HCT116 (cell line): ENCODE results near the gene KCNAB2. TPM values are rescaled to one million over a fixed set of nuclear protein-coding genes. Genes with fewer than 3 reads are reported as not detected.

ENCODE experiments used
- ATAC-seq: fragments of 200-7000 bp; cut with Tn5 transposase; 2 replicates; pipeline ENCODE4 v1.9.1; 2020; ENCODE audit warnings: mild to moderate bottlenecking, moderate library complexity
- BruUV-seq: library from RNA; stranded (reverse); fragments of 400-500 nt; replicated peaks from 2 replicates; lab custom pipeline; 2021; lab: Mats Ljungman, UMichigan
- CTCF ChIA-PET: fragments of 300-600 bp; sonication (Branson Sonifier 250); formaldehyde crosslinking; loops from one replicate; lab custom pipeline; 2021; ENCODE audit warnings: antibody characterized with exemption; lab: Charles Lee
- POLR2A ChIA-PET: fragments of 300-600, 350-600 bp; sonication (Branson Sonifier 250); formaldehyde crosslinking; loops from one replicate; lab custom pipeline; 2021; ENCODE audit warnings: antibody characterized with exemption; lab: Charles Lee
- RAD21 ChIA-PET, 2 experiments: fragments of 300-600 bp; sonication (Branson Sonifier 250); formaldehyde crosslinking; loops; one replicate each; lab custom pipeline; 2023; ENCODE audit warnings: low total read pairs in 2 of 2; ENCODE audit not compliant: uncharacterized antibody in 2 of 2, unreplicated experiment in 2 of 2, low non-redundant PET in 1 of 2; lab: Charles Lee
- DNase-seq: peaks from one replicate; pipeline ENCODE4 v3.0.0-alpha.2; 2010; ENCODE audit warnings: low read depth, low spot score
- H2AFZ ChIP-seq: fragments of 200-600 bp; shearing (Covaris generic), sonication (generic); 2 replicates; pipeline ENCODE4 v1.6.1; 2017; ENCODE audit warnings: low read depth, mixed run types, mixed read lengths, antibody characterized with exemption, low read length; ENCODE audit not compliant: poor library complexity, severe bottlenecking
- H3K27ac ChIP-seq: 2 replicates; pipeline ENCODE4 v1.5.1; 2012; ENCODE audit warnings: low read depth, low read length
- H3K27me3 ChIP-seq: fragments of 200-600 bp; sonication (generic); 2 replicates; pipeline ENCODE4 v1.6.1; 2016; ENCODE audit warnings: mixed run types, low read length, mixed read lengths; ENCODE audit not compliant: insufficient read depth
- H3K36me3 ChIP-seq, 2 experiments: fragments of 200-500 bp in 1 of 2; fragments of 200-600 bp in 1 of 2; sonication (Bioruptor generic) in 1 of 2; sonication (generic) in 1 of 2; 2 replicates each; pipeline versions ENCODE4 v1.5.1 to v1.6.1; 2014 to 2016; ENCODE audit warnings: low read length in 2 of 2, inconsistent platforms in 1 of 2, mixed read lengths in 1 of 2, mixed run types in 1 of 2; ENCODE audit not compliant: insufficient read depth in 2 of 2, control insufficient read depth in 1 of 2
- H3K4me1 ChIP-seq, 2 experiments: fragments of 200-600 bp in 1 of 2; sonication (generic) in 1 of 2; 2 replicates each; pipeline versions ENCODE4 v1.5.1 to v1.6.1; 2012 to 2017; ENCODE audit warnings: low read length in 2 of 2, inconsistent platforms in 1 of 2, mild to moderate bottlenecking in 1 of 2, mixed read lengths in 1 of 2, mixed run types in 1 of 2, moderate library complexity in 1 of 2; ENCODE audit not compliant: insufficient read depth in 2 of 2, control insufficient read depth in 1 of 2
- H3K4me2 ChIP-seq: fragments of 200-600 bp; sonication (generic); 2 replicates; pipeline ENCODE4 v1.6.1; 2017; ENCODE audit warnings: mixed run types, low read length, mixed read lengths
- H3K4me3 ChIP-seq, 2 experiments: fragments of 200-600 bp in 1 of 2; sonication (generic) in 1 of 2; replicated peaks in 1 of 2; 2 replicates each; pipeline ENCODE4 v1.5.1; 2011 to 2016; ENCODE audit warnings: low read length in 2 of 2, control low read depth in 1 of 2, low read depth in 1 of 2, mild to moderate bottlenecking in 1 of 2, mixed read lengths in 1 of 2, mixed run types in 1 of 2
- H3K79me2 ChIP-seq: fragments of 200-600 bp; sonication (generic); 2 replicates; pipeline ENCODE4 v1.6.1; 2017; ENCODE audit warnings: mild to moderate bottlenecking, mixed run types, low read length, moderate library complexity, mixed read lengths; ENCODE audit not compliant: insufficient read depth
- H3K9ac ChIP-seq: fragments of 200-600 bp; sonication (generic); 2 replicates; pipeline ENCODE4 v1.6.1; 2016; ENCODE audit warnings: low read length, mixed read lengths
- H3K9me2 ChIP-seq: fragments of 200-600 bp; sonication (generic), shearing (Covaris generic); 2 replicates; pipeline ENCODE4 v1.6.1; 2017; ENCODE audit warnings: mixed run types, mild to moderate bottlenecking, moderate library complexity; ENCODE audit not compliant: insufficient read depth
- H3K9me3 ChIP-seq, 2 experiments: fragments of 200-500 bp in 1 of 2; fragments of 200-600 bp in 1 of 2; sonication (Bioruptor generic) in 1 of 2; sonication (generic) in 1 of 2; 2 replicates each; pipeline ENCODE4 v1.6.1; 2014 to 2017; ENCODE audit warnings: low read length in 2 of 2, mixed read lengths in 2 of 2, inconsistent platforms in 1 of 2, low read depth in 1 of 2, mild to moderate bottlenecking in 1 of 2, mixed run types in 1 of 2, moderate library complexity in 1 of 2; ENCODE audit not compliant: control insufficient read depth in 1 of 2, insufficient read depth in 1 of 2
- H4K20me1 ChIP-seq: fragments of 200-600 bp; sonication (generic), shearing (Covaris generic); 2 replicates; pipeline ENCODE4 v1.6.1; 2017; ENCODE audit warnings: mixed run types, mild to moderate bottlenecking, moderate library complexity; ENCODE audit not compliant: insufficient read depth
- CBX3 ChIP-seq: IDR thresholded peaks from 2 replicates; pipeline ENCODE4 v1.6.1; 2012; ENCODE audit warnings: low read depth
- CEBPB ChIP-seq: IDR thresholded peaks from 2 replicates; pipeline ENCODE4 v1.6.1; 2012; ENCODE audit warnings: low read depth
- EGR1 ChIP-seq: IDR thresholded peaks from 2 replicates; pipeline ENCODE4 v1.6.1; 2012; ENCODE audit warnings: low read depth
- ELF1 ChIP-seq: IDR thresholded peaks from 2 replicates; pipeline ENCODE4 v1.6.1; 2012; ENCODE audit warnings: low read depth, borderline replicate concordance
- EZH2 ChIP-seq: fragments of 200-600 bp; sonication (generic); IDR thresholded peaks from 2 replicates; pipeline ENCODE4 v1.6.1; 2017; ENCODE audit warnings: antibody characterized with exemption, mixed run types
- EZH2phosphoT487 ChIP-seq: fragments of 200-600 bp; IDR thresholded peaks from 2 replicates; pipeline ENCODE4 v1.6.1; 2018; ENCODE audit warnings: antibody characterized with exemption, borderline replicate concordance
- FOSL1 ChIP-seq: IDR thresholded peaks from 2 replicates; pipeline ENCODE4 v1.6.1; 2012; ENCODE audit warnings: low read depth
- POLR2A ChIP-seq: IDR thresholded peaks from 2 replicates; pipeline ENCODE4 v1.7.0; 2011; ENCODE audit warnings: borderline replicate concordance; ENCODE audit not compliant: insufficient read depth, insufficient read length; ENCODE audit errors: extremely low read depth
- REST ChIP-seq: IDR thresholded peaks from 2 replicates; pipeline ENCODE4 v1.6.1; 2012; ENCODE audit warnings: low read depth
- TCF7L2 ChIP-seq: IDR thresholded peaks from 2 replicates; pipeline ENCODE4 v1.7.0; 2011; ENCODE audit warnings: borderline replicate concordance, inconsistent platforms; ENCODE audit not compliant: insufficient read depth, insufficient read length; ENCODE audit errors: extremely low read depth
- ZFX ChIP-seq: fragments of 450-650 bp; IDR thresholded peaks from 2 replicates; pipeline ENCODE4 v1.6.1; 2017
- intact Hi-C: fragments of 100-400 bp; cut with micrococcal nuclease; formaldehyde crosslinking; loops from 2 replicates; pipeline ENCODE4 v1.10.0; 2022
- total RNA-seq: library from RNA; stranded (reverse); gene quantifications from one replicate; pipeline ENCODE4 v1.2.1, GENCODE V29; 2021; ENCODE audit not compliant: unreplicated experiment

Gene KCNAB2
- total RNA-seq, 1 experiment from 2014 or later = 18.1 TPM

- Histone ChIP-seq H3K4me3 (no peak overlapping the region), H4K20me1 (no peaks in the 10 kb centered on the region), H3K27me3 (no peaks in the 10 kb centered on the region), H3K36me3 (no peaks in the 10 kb centered on the region), H3K27ac (no peak overlapping the region), H3K9ac (no peak overlapping the region), H3K9me3 (no peaks in the 10 kb centered on the region), H2AFZ (no peak overlapping the region), H3K4me2 (no peak overlapping the region), H3K79me2 (no peaks in the 10 kb centered on the region), H3K4me1 (peaks cover 7 to 9% of the 10 kb centered on the region in 2 experiments), H3K9me2 (no peaks in the 10 kb centered on the region)
- TF ChIP-seq CBX3 (no peak), EGR1 (no peak), EZH2phosphoT487 (no peak), FOSL1 (no peak), ELF1 (no peak), CEBPB (no peak), TCF7L2 (no peak), EZH2 (no peak), POLR2A (no peak), ZFX (no peak), REST (no peak)
- BruUV-seq = no TSS peak
- ChIA-PET POLR2A (no interaction called here), CTCF (no interaction called here), RAD21 (no interaction called here)
- no peak for DNase-seq
- intact Hi-C loops = no loop called here
- no peak for ATAC-seq
These were observed 45.8 kb upstream of the KCNAB2 start for GRCh38 chr1:5999711-6000443.
